GM19193 (cell line): ENCODE measurements around the gene C5orf47.

Experiments used
- POLR2A ChIP-seq: IDR thresholded peaks from 4 replicates; pipeline ENCODE4 v1.6.1; 2011; ENCODE audit not compliant: insufficient read depth, insufficient read length; ENCODE audit errors: extremely low read depth

C5orf47 gene

GRCh38 chr5:174052636-174053035 is 63.7 kb downstream of the C5orf47 start:
- TF ChIP-seq POLR2A: no peak

DNA sequence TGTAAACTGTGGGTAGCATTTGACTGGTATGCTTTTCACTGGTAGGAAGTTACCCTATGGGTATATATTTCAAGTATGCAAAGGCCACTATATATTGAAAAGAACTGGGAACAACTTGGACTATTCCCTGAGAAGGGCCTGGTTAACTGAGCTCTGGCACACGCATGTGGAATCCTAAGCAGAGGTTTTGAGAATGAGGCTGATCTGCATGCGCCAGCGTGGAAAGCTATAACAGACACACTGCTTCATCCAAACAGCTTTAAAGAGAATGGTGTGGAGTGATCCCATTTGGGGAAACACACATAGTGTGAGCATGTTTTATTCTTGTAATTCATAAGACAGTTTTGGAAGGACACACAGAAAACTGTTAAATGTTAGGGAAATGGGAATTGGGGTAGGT is 64.9 kb downstream of the C5orf47 start:
- no peak for TF ChIP-seq POLR2A
